ENCODE measurements around the gene ID3.

- TF ChIP-seq POLR2A (IDR thresholded peaks at IDR 0.05) (no peak), CTCF (IDR thresholded peaks at IDR 0.05) (no peak)
These were observed 19.2 kb upstream of the ID3 start for GRCh38 chr1:23578311-23578996.

Data from Peyer's patch (tissue), 4 donors.